NB4 (cell line): ENCODE results near the gene LRRC39.

Source experiments
- CTCF ChIP-seq: IDR thresholded peaks from one replicate; pipeline ENCODE4 v1.5.1; 2012; ENCODE audit warnings: low read depth, low read length
- POLR2A ChIP-seq: IDR thresholded peaks from 2 replicates; pipeline ENCODE4 v1.6.1; 2011; ENCODE audit warnings: mild to moderate bottlenecking; ENCODE audit not compliant: insufficient read length; ENCODE audit errors: extremely low read depth

DNA sequence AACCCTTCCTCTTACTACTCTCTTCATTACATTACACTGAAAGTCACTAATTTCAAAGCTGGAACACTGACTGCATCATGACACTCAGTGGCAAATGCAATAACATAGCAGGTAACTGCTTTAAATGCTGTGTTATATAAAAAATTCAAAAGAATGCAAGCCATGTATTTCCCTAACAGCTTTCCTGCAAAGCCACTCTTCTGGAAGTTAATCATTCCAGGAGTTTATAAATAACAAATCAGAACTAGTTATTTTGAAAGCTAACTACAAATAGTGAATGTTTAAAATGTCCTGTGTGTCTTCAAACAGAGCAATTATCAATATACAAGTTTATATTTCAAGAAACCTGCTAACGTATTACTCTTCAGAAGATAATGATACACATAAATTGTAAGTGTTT is 37.0 kb upstream of the LRRC39 start:
- TF ChIP-seq CTCF = no peak
- TF ChIP-seq POLR2A = no peak
